Measurements from ENCODE around the gene CHAMP1.

Gene CHAMP1

GRCh38 chr13:114283576-114283975 is 30.7 kb upstream of the CHAMP1 start:
- TF ChIP-seq, protein P1, sequence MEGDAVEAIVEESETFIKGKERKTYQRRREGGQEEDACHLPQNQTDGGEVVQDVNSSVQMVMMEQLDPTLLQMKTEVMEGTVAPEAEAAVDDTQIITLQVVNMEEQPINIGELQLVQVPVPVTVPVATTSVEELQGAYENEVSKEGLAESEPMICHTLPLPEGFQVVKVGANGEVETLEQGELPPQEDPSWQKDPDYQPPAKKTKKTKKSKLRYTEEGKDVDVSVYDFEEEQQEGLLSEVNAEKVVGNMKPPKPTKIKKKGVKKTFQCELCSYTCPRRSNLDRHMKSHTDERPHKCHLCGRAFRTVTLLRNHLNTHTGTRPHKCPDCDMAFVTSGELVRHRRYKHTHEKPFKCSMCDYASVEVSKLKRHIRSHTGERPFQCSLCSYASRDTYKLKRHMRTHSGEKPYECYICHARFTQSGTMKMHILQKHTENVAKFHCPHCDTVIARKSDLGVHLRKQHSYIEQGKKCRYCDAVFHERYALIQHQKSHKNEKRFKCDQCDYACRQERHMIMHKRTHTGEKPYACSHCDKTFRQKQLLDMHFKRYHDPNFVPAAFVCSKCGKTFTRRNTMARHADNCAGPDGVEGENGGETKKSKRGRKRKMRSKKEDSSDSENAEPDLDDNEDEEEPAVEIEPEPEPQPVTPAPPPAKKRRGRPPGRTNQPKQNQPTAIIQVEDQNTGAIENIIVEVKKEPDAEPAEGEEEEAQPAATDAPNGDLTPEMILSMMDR (IDR thresholded peaks at IDR 0.05; ENCODE audit: control insufficient read depth, insufficient read depth, low read depth, low read length, missing control alignments): no peak
- no peak for DNase-seq (ENCODE audit: low read depth)
- H3K4me3 ChIP-seq (ENCODE audit: control insufficient read depth, low read depth, low read length): no peak overlapping the region

- no peak overlapping the region for H3K4me3 ChIP-seq (ENCODE audit: control insufficient read depth, low read depth, low read length)
- DNase-seq (ENCODE audit: low read depth): no peak
- TF ChIP-seq, protein P1 (IDR thresholded peaks at IDR 0.05; ENCODE audit: control insufficient read depth, insufficient read depth, low read depth, low read length, missing control alignments): no peak
Observed at GRCh38 chr13:114284680-114285079, 29.6 kb upstream of the CHAMP1 start.

DNA sequence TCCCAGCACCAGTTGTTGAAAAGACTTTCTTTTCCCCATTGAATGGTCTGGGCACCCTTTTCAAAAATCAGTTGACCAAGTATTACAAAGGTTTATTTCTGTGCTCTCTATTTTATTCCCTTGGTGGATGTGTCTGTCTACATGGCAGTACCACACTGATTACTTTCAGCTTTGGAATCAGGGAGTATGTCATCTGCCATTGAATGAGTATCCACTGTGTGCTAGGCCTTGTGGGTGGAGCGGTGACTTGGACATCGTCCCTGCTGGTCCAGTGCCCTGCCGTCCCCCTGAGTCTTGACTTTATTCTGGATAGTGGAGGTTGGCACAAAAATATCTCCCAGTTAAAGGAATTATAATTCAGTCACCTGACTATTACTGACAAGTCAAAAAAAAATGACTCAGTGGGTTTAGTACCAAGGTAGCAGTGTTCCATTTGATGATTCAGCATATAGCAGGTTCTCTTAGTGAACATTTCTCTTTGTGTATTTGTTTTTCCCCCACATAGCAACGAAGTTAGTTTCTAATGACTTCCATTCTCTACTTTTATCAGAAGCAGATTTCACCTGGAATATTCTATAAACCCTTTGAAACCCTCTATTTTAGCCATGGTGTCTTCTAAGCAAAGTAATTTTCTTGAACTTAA is 29.0 kb upstream of the CHAMP1 start:
- no peak for DNase-seq (ENCODE audit: low read depth)
- no peak overlapping the region for H3K4me3 ChIP-seq (ENCODE audit: control insufficient read depth, low read depth, low read length)
- TF ChIP-seq, protein P1 (IDR thresholded peaks at IDR 0.05; ENCODE audit: control insufficient read depth, insufficient read depth, low read depth, low read length, missing control alignments): no peak

DNA sequence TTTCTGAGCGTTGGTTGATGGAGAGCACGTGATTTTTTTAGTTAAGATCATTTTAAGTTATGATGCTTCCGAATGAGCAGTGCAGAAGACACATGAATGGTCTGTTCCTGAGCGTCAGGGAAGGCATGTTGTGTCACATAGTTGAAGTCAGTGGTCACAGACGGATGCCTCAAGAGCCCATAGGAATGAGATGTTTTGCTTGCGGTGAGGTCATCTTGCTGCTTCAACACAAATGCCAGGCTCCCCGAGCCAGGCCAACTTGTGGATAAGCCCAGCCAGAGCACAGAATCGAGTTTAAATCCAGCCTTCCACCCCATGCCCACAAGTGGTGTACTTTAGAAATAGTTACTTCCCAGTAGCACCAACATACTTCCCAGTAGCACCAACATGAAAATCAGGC is 27.5 kb upstream of the CHAMP1 start:
- H3K4me3 ChIP-seq (ENCODE audit: control insufficient read depth, low read depth, low read length): no peak overlapping the region
- TF ChIP-seq, protein P1 (IDR thresholded peaks at IDR 0.05; ENCODE audit: control insufficient read depth, insufficient read depth, low read depth, low read length, missing control alignments): no peak
- DNase-seq (ENCODE audit: low read depth): no peak

DNA sequence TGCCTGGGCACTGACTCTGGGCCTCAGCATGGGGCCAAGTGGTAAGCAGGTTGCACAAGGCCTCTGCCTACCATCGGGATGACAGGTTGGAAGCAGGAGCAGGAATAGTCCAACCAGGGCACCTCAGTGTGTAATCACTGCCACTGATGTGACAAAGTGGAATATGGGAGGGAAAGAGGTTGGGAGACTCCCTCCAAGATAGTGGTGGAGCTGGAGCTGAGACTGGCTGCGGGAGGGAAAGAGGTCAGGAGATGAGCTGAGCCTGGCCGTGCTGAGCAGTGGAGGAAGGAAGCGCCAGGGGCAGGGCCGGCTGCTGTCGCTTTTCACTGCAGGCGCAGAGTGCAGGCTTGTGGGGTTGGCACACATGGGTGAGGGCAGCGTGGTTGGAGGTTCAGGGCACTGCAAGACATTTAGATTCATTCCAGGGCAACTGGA is 26.1 kb upstream of the CHAMP1 start:
- H3K4me3 ChIP-seq (ENCODE audit: control insufficient read depth, low read depth, low read length): no peak overlapping the region
- TF ChIP-seq, protein P1 (IDR thresholded peaks at IDR 0.05; ENCODE audit: control insufficient read depth, insufficient read depth, low read depth, low read length, missing control alignments): no peak
- no peak for DNase-seq (ENCODE audit: low read depth)

DNA sequence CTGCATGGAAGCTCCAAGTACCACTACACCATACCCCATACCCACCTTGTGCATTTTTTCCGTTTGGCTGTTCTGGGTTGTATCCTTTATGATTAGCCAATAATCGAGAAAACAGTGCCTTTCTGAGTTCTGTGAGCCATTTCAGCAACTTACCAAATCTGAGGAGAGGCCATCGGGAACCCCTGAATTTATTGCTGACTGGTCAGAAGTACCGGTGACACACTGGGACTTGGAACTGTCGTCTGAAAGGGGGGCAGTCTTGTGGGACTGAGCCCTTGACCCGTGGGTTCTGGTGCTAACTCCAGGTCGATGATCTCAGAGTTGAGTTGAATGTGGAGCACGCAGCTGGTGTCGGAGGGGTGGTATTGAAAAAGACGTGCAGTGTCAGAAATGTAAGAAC is 17.9 kb upstream of the CHAMP1 start:
- TF ChIP-seq, protein P1 (IDR thresholded peaks at IDR 0.05; ENCODE audit: control insufficient read depth, insufficient read depth, low read depth, low read length, missing control alignments): no peak
- H3K4me3 ChIP-seq (ENCODE audit: control insufficient read depth, low read depth, low read length): no peak overlapping the region
- DNase-seq (ENCODE audit: low read depth): no peak

All from AG09309 (cell line).